BLaER1 (cell line): Measurements from ENCODE around the gene FXR1.

ENCODE experiments used
- H3K27ac ChIP-seq: shearing (Covaris generic); formaldehyde crosslinking; 2 replicates; pipeline ENCODE4 v1.8.1; 2022
- H3K27me3 ChIP-seq: shearing (Covaris generic); formaldehyde crosslinking; 2 replicates; pipeline ENCODE4 v1.8.1; 2022
- H3K36me3 ChIP-seq: shearing (Covaris generic); formaldehyde crosslinking; 2 replicates; pipeline ENCODE4 v1.8.1; 2022
- H3K4me1 ChIP-seq: shearing (Covaris generic); formaldehyde crosslinking; 2 replicates; pipeline ENCODE4 v1.8.1; 2022
- H3K4me2 ChIP-seq: shearing (Covaris generic); formaldehyde crosslinking; 2 replicates; pipeline ENCODE4 v1.8.1; 2022
- H3K4me3 ChIP-seq: shearing (Covaris generic); formaldehyde crosslinking; 2 replicates; pipeline ENCODE4 v1.8.1; 2022
- H3K9ac ChIP-seq: shearing (Covaris generic); formaldehyde crosslinking; 2 replicates; pipeline ENCODE4 v1.8.1; 2022
- H3K9me3 ChIP-seq: shearing (Covaris generic); formaldehyde crosslinking; 2 replicates; pipeline ENCODE4 v1.8.1; 2022
- H4K20me1 ChIP-seq: shearing (Covaris generic); formaldehyde crosslinking; 2 replicates; pipeline ENCODE4 v1.8.1; 2022
- Cebpa-rat ChIP-seq: shearing (Covaris generic); IDR thresholded peaks from 2 replicates; pipeline ENCODE4 v1.8.1; 2022

The FXR1 gene

GRCh38 chr3:180932819-180933218 lies 20.3 kb downstream of the FXR1 start:
- Histone ChIP-seq H3K36me3 (peaks cover 53% of the 10 kb centered on the region), H3K4me2 (no peak overlapping the region), H3K27ac (no peak overlapping the region), H3K9ac (no peak overlapping the region), H3K4me1 (0 out of 2 replicates have a peak, but pooled peaks cover 5% of the 10 kb centered on the region), H4K20me1 (peaks cover 99% of the 10 kb centered on the region), H3K9me3 (peaks cover 2% of the 10 kb centered on the region; the same call in 1 of the 2 replicates), H3K4me3 (no peak overlapping the region), H3K27me3 (no peaks in the 10 kb centered on the region)
- TF ChIP-seq Cebpa-rat, result no peak

GRCh38 chr3:180934638-180935037 lies 22.2 kb downstream of the FXR1 start:
- no peaks in the 10 kb centered on the region for H3K27me3 ChIP-seq
- no peak overlapping the region for H3K9ac ChIP-seq
- H3K4me1 ChIP-seq, result 0 out of 2 replicates have a peak, but pooled peaks cover 5% of the 10 kb centered on the region
- H4K20me1 ChIP-seq, result peaks cover 100% of the 10 kb centered on the region
- no peak overlapping the region for H3K4me3 ChIP-seq
- no peak for TF ChIP-seq Cebpa-rat
- no peaks in the 10 kb centered on the region for H3K9me3 ChIP-seq
- no peak overlapping the region for H3K27ac ChIP-seq
- peaks cover 55% of the 10 kb centered on the region for H3K36me3 ChIP-seq
- no peak overlapping the region for H3K4me2 ChIP-seq

- H3K4me2 ChIP-seq, result no peak overlapping the region
- peaks cover 84% of the 10 kb centered on the region for H3K36me3 ChIP-seq
- H3K4me1 ChIP-seq, result no peaks in the 10 kb centered on the region
- H3K4me3 ChIP-seq, result no peak overlapping the region
- peaks cover 99% of the 10 kb centered on the region for H4K20me1 ChIP-seq
- H3K27me3 ChIP-seq, result no peaks in the 10 kb centered on the region
- H3K27ac ChIP-seq, result no peak overlapping the region
- no peak for TF ChIP-seq Cebpa-rat
- no peak overlapping the region for H3K9ac ChIP-seq
- H3K9me3 ChIP-seq, result no peaks in the 10 kb centered on the region
Observed at GRCh38 chr3:180940826-180941225, 28.4 kb downstream of the FXR1 start.

GRCh38 chr3:180947761-180948390 lies 35.4 kb downstream of the FXR1 start:
- H3K9ac ChIP-seq, result no peak overlapping the region

GRCh38 chr3:180959691-180960090 lies 47.2 kb downstream of the FXR1 start:
- no peak overlapping the region for H3K9ac ChIP-seq

More at GRCh38 chr3:180947761-180948390, 35.4 kb downstream of the FXR1 start:
- Histone ChIP-seq H3K27me3 (no peaks in the 10 kb centered on the region), H3K27ac (no peak overlapping the region), H3K36me3 (peaks cover 93% of the 10 kb centered on the region), H3K4me1 (no peaks in the 10 kb centered on the region), H4K20me1 (peaks cover 95% of the 10 kb centered on the region), H3K4me3 (no peak overlapping the region), H3K4me2 (no peak overlapping the region), H3K9me3 (no peaks in the 10 kb centered on the region)
- TF ChIP-seq Cebpa-rat, result no peak

GRCh38 chr3:180961087-180961486 lies 48.6 kb downstream of the FXR1 start:
- no peak for TF ChIP-seq Cebpa-rat
- Histone ChIP-seq H3K36me3 (peaks cover 91% of the 10 kb centered on the region), H4K20me1 (peaks cover 55% of the 10 kb centered on the region), H3K27me3 (no peaks in the 10 kb centered on the region), H3K4me3 (no peak overlapping the region), H3K4me1 (no peaks in the 10 kb centered on the region), H3K9ac (no peak overlapping the region), H3K27ac (no peak overlapping the region), H3K9me3 (no peaks in the 10 kb centered on the region), H3K4me2 (no peak overlapping the region)

More at GRCh38 chr3:180959691-180960090, 47.2 kb downstream of the FXR1 start:
- Histone ChIP-seq H3K9me3 (no peaks in the 10 kb centered on the region), H3K36me3 (peaks cover 92% of the 10 kb centered on the region), H4K20me1 (peaks cover 55% of the 10 kb centered on the region), H3K4me1 (no peaks in the 10 kb centered on the region), H3K27ac (no peak overlapping the region), H3K4me3 (no peak overlapping the region), H3K27me3 (no peaks in the 10 kb centered on the region), H3K4me2 (no peak overlapping the region)
- no peak for TF ChIP-seq Cebpa-rat

- Histone ChIP-seq H3K36me3 (peaks cover 90% of the 10 kb centered on the region), H4K20me1 (peaks cover 51% of the 10 kb centered on the region)
- no peak for TF ChIP-seq Cebpa-rat
Observed at GRCh38 chr3:180961552-180961951, 49.1 kb downstream of the FXR1 start.

GRCh38 chr3:180962530-180962929 lies 50.1 kb downstream of the FXR1 start:
- no peaks in the 10 kb centered on the region for H3K4me1 ChIP-seq
- H3K4me2 ChIP-seq, result no peak overlapping the region
- H3K27me3 ChIP-seq, result no peaks in the 10 kb centered on the region
- no peak for TF ChIP-seq Cebpa-rat
- H4K20me1 ChIP-seq, result peaks cover 52% of the 10 kb centered on the region
- H3K27ac ChIP-seq, result no peak overlapping the region
- no peak overlapping the region for H3K4me3 ChIP-seq
- peaks cover 89% of the 10 kb centered on the region for H3K36me3 ChIP-seq
- no peaks in the 10 kb centered on the region for H3K9me3 ChIP-seq
- H3K9ac ChIP-seq, result no peak overlapping the region

More at GRCh38 chr3:180961552-180961951, 49.1 kb downstream of the FXR1 start:
- H3K9me3 ChIP-seq, result no peaks in the 10 kb centered on the region
- H3K4me3 ChIP-seq, result no peak overlapping the region
- no peaks in the 10 kb centered on the region for H3K4me1 ChIP-seq
- H3K27me3 ChIP-seq, result no peaks in the 10 kb centered on the region
- no peak overlapping the region for H3K27ac ChIP-seq
- no peak overlapping the region for H3K4me2 ChIP-seq
- no peak overlapping the region for H3K9ac ChIP-seq

- Histone ChIP-seq H3K36me3 (peaks cover 84% of the 10 kb centered on the region), H3K9me3 (no peaks in the 10 kb centered on the region), H3K4me2 (no peak overlapping the region), H3K27me3 (no peaks in the 10 kb centered on the region), H3K4me3 (no peak overlapping the region), H3K9ac (no peak overlapping the region), H3K27ac (no peak overlapping the region), H4K20me1 (peaks cover 35% of the 10 kb centered on the region), H3K4me1 (no peaks in the 10 kb centered on the region)
- no peak for TF ChIP-seq Cebpa-rat
Observed at GRCh38 chr3:180970931-180971330, 58.5 kb downstream of the FXR1 start.

GRCh38 chr3:180973543-180973942 lies 61.1 kb downstream of the FXR1 start:
- Histone ChIP-seq H4K20me1 (peaks cover 29% of the 10 kb centered on the region), H3K27me3 (no peaks in the 10 kb centered on the region), H3K4me2 (no peak overlapping the region), H3K9ac (no peak overlapping the region), H3K4me1 (no peaks in the 10 kb centered on the region), H3K36me3 (peaks cover 82% of the 10 kb centered on the region), H3K9me3 (no peaks in the 10 kb centered on the region), H3K27ac (no peak overlapping the region), H3K4me3 (no peak overlapping the region)
- TF ChIP-seq Cebpa-rat, result no peak
